Progenitor cell of endocrine pancreas (in vitro differentiated cells): ENCODE data around the gene ZBTB32. TPM values are rescaled to one million over a fixed set of nuclear protein-coding genes. Genes with fewer than 3 reads are reported as not detected.
A peak's percentile ranks its signal among the peaks of the same experiment; 100 is the strongest.
"Not testable (repeated sequence)": the region's sequence is repeated elsewhere in the genome, so short reads cannot be mapped to it uniquely, and the experiment has no call there.

Source experiments
- DNase-seq: peaks from one replicate; pipeline ENCODE4 v3.0.0; 2021; ENCODE audit warnings: low spot score; ENCODE audit not compliant: unreplicated experiment
- H3K27ac Mint-ChIP-seq: 2 replicates; pipeline ENCODE4 v1.8.0; 2021; ENCODE audit warnings: mild to moderate bottlenecking, moderate library complexity, mixed read lengths
- H3K27me3 Mint-ChIP-seq: 2 replicates; pipeline ENCODE4 v1.8.0; 2021; ENCODE audit warnings: mixed read lengths
- H3K36me3 Mint-ChIP-seq: 2 replicates; pipeline ENCODE4 v1.8.0; 2022; ENCODE audit warnings: mixed read lengths; ENCODE audit not compliant: insufficient read depth
- H3K4me1 Mint-ChIP-seq: 2 replicates; pipeline ENCODE4 v1.8.0; 2021; ENCODE audit warnings: low read depth, mixed read lengths
- H3K4me3 Mint-ChIP-seq: 2 replicates; pipeline ENCODE4 v1.8.0; 2021; ENCODE audit warnings: low read depth, mild to moderate bottlenecking, moderate library complexity, mixed read lengths
- H3K9me3 Mint-ChIP-seq: 2 replicates; pipeline ENCODE4 v1.8.0; 2021; ENCODE audit warnings: low read depth, mixed read lengths
- long read RNA-seq: library from polyadenylated mRNA; unstranded; transcript quantifications from one replicate; pipeline ENCODE4 v2.0.0, GENCODE V29; 2020
- total RNA-seq: library from RNA; stranded (reverse); gene quantifications from 2 replicates; pipeline ENCODE4 v1.2.1, GENCODE V29; 2021
- TF ChIP-seq, protein P1 (sequence below): fragments of 200-600 bp; sonication (generic); IDR thresholded peaks from one replicate; pipeline ENCODE4 v1.5.0; 2021; ENCODE audit warnings: antibody characterized with exemption, mild to moderate bottlenecking; ENCODE audit not compliant: unreplicated experiment

The ZBTB32 gene, protein sequence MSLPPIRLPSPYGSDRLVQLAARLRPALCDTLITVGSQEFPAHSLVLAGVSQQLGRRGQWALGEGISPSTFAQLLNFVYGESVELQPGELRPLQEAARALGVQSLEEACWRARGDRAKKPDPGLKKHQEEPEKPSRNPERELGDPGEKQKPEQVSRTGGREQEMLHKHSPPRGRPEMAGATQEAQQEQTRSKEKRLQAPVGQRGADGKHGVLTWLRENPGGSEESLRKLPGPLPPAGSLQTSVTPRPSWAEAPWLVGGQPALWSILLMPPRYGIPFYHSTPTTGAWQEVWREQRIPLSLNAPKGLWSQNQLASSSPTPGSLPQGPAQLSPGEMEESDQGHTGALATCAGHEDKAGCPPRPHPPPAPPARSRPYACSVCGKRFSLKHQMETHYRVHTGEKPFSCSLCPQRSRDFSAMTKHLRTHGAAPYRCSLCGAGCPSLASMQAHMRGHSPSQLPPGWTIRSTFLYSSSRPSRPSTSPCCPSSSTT
- not detected in 2 replicates for total RNA-seq
- long read RNA-seq, partial matches to known transcripts: 0 of 3 reads
- long read RNA-seq, other reads (novel, unspliced or antisense): 3 of 3 reads

DNA sequence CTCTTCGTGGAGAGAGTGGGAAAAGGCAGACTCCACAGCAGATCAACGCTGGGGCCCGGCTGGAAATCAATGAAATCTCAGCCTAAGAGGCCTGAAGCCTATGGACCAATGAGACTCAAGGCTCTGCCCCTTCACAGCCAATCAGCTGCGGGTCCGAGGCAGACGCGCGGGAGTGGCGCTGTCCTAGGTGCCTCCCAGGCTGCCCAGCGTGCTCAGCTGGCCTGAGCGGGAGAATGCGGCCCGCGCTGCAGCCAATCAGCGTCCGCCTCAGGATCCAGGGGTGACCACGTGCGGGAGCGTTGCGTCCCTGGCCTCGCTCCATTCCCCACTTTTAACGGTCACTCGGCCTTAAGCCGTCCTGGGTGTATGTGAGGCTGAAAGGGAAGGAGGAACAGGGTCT is at the start of gene ZBTB32:
ZBTB32 (plus strand) TSS at position 341 of the 400 bp plus-strand sequence. CDS start 10,069 bp downstream, outside the sequence.
- TF ChIP-seq, protein P1, sequence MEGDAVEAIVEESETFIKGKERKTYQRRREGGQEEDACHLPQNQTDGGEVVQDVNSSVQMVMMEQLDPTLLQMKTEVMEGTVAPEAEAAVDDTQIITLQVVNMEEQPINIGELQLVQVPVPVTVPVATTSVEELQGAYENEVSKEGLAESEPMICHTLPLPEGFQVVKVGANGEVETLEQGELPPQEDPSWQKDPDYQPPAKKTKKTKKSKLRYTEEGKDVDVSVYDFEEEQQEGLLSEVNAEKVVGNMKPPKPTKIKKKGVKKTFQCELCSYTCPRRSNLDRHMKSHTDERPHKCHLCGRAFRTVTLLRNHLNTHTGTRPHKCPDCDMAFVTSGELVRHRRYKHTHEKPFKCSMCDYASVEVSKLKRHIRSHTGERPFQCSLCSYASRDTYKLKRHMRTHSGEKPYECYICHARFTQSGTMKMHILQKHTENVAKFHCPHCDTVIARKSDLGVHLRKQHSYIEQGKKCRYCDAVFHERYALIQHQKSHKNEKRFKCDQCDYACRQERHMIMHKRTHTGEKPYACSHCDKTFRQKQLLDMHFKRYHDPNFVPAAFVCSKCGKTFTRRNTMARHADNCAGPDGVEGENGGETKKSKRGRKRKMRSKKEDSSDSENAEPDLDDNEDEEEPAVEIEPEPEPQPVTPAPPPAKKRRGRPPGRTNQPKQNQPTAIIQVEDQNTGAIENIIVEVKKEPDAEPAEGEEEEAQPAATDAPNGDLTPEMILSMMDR: no peak
- Mint-ChIP-seq H3K27me3 (peaks cover 14% of the 10 kb centered on the region), H3K27ac (no peak within 1 kb of the TSS), H3K4me3 (no peak within 1 kb of the TSS), H3K4me1 (peaks cover 2% of the 10 kb centered on the region), H3K9me3 (no peaks in the 10 kb centered on the region), H3K36me3 (no peaks in the 10 kb centered on the region)
- DNase-seq: peak; percentile 41

DNA sequence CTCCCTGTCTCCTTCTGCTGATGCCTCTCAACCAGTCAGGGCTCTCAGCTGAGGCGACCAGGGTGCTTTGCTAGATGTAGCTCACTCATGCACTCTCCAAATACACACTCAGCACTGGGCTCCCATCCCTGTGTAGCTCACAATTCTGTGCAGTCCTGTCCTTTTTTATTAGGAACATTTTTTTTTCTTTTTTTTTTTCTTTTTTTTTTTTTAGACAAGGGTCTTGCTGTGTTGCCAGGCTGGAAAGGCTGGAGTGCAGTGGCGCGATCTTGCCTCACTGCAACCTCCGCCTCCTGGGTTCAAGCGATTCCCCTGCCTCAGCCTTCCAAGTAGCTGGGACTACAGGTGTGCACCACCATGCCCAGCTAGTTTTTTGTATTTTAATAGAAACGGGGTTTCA is 49.5 kb upstream of the ZBTB32 start:
- H3K9me3 Mint-ChIP-seq, H3K4me1 Mint-ChIP-seq, DNase-seq, H3K27me3 Mint-ChIP-seq, H3K4me3 Mint-ChIP-seq, H3K27ac Mint-ChIP-seq: not testable (repeated sequence)
- peaks cover 27% of the 10 kb centered on the region for H3K36me3 Mint-ChIP-seq

DNA sequence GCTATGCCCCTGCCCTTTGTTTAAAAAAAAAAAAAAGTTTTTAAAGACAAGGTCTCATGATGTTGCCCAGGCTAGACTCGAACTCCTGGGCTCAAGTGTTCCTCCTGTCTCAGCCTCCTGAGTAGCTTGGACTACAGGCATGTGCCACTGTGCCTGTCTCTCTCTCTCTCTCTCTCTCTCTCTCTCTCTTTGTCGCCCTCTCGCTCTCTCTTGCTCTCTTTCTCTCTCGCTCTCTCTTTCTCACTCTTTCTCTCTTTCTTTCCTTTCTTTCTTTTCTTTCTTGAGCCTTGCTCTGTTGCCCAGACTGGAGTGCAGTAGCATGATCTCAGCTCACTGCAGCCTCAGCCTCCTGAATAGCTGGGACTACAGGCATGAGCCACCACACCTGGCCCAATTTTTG is 48.8 kb upstream of the ZBTB32 start:
- Mint-ChIP-seq H3K36me3 (peaks cover 28% of the 10 kb centered on the region), H3K4me3 (no peak overlapping the region), H3K27me3 (no peaks in the 10 kb centered on the region), H3K9me3 (no peaks in the 10 kb centered on the region), H3K27ac (no peak overlapping the region), H3K4me1 (no peaks in the 10 kb centered on the region)
- DNase-seq: no peak
- TF ChIP-seq, protein P1: no peak

DNA sequence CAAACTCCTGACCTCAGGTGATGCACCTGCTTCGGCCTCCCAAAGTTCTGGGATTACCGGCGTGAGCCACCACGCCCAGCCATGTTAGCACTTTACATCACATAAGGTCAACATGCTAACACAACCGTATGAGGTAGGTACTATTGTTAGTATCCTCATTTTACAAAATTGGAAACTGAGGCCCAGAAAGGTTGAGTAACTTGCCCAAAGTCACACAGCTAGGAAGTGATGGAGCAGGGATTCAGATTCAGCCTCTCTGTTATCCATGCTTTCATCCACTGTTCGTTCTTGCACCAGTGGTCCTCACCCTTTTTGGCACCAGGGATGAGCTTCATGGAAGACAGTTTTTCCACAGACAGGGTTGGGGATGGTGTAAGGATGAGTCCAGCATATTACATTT is 47.7 kb upstream of the ZBTB32 start:
- H3K4me1 Mint-ChIP-seq: no peaks in the 10 kb centered on the region
- TF ChIP-seq, protein P1: no peak
- peaks cover 32% of the 10 kb centered on the region for H3K36me3 Mint-ChIP-seq
- no peak overlapping the region for H3K27ac Mint-ChIP-seq
- no peaks in the 10 kb centered on the region for H3K9me3 Mint-ChIP-seq
- H3K4me3 Mint-ChIP-seq: no peak overlapping the region
- DNase-seq: no peak
- H3K27me3 Mint-ChIP-seq: no peaks in the 10 kb centered on the region

DNA sequence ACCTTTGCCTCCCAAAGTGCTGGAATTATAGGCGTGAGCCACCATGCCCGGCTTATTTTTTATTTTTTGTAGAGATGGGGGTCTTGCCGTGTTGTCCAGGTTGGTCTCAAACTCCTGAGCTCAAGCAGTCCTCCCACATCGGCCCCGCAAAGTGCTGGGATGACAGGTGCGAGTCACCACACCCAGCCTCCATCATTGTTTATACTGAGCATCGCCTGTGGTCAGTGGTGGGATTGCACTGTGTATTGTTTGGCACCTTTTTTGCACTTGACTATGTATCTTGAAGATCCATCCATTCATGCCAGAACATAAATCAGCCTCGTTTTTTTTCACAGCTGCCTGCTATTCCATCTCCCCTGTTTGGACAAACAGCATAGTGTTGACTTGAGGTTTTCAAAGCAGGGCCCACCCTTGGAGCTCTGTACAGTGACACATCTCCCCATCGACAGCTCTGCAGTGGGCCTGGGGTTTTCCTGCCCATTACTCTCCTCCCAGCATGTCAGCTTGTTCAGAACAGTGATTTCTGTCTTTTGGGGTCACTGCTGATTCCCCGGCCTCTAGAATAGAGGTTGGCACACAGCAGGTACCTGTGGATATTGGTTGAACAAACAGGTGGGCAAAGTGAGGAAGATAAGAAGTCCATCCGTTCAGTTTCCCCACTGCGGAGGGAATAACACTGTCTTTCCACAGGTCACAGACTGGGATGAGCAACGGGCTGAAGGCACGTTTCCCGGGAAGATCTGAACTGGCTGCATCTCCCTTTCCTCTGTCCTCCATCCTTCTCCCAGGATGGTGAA is 46.3 kb upstream of the ZBTB32 start:
- no peaks in the 10 kb centered on the region for H3K9me3 Mint-ChIP-seq
- H3K36me3 Mint-ChIP-seq: peaks cover 38% of the 10 kb centered on the region
- no peak for DNase-seq
- H3K4me3 Mint-ChIP-seq: no peak overlapping the region
- no peaks in the 10 kb centered on the region for H3K4me1 Mint-ChIP-seq
- TF ChIP-seq, protein P1: no peak
- no peaks in the 10 kb centered on the region for H3K27me3 Mint-ChIP-seq
- no peak overlapping the region for H3K27ac Mint-ChIP-seq
